MCF 10A (cell line): ENCODE measurements around the gene MET. TPM values are rescaled to one million over a fixed set of nuclear protein-coding genes. Genes with fewer than 3 reads are reported as not detected.

ENCODE experiments used
- BruUV-seq: library from RNA; stranded (reverse); fragments of 400-500 nt; replicated peaks from 2 replicates; lab custom pipeline; 2021; lab: Mats Ljungman, UMichigan
- CTCF ChIA-PET: fragments of 300-600 bp; sonication (Branson Sonifier 250); formaldehyde crosslinking; extraction: SDS; loops from one replicate; lab custom pipeline; 2021; ENCODE audit warnings: antibody characterized with exemption, inconsistent platforms; lab: Yijun Ruan, JAX
- POLR2A ChIA-PET: fragments of 300-600, 350-650 bp; sonication (Branson Sonifier 250); formaldehyde crosslinking; extraction: SDS; loops from one replicate; lab custom pipeline; 2020; ENCODE audit warnings: antibody characterized with exemption, inconsistent platforms; lab: Yijun Ruan, JAX
- DNase-seq: peaks from one replicate; pipeline ENCODE4 v3.0.0-alpha.2; 2018; ENCODE audit not compliant: unreplicated experiment
- H3K27ac Mint-ChIP-seq: one replicate; pipeline ENCODE4 v1.8.0; 2022; ENCODE audit warnings: mild to moderate bottlenecking, low read depth, mixed read lengths; ENCODE audit not compliant: unreplicated experiment
- H3K27me3 Mint-ChIP-seq: one replicate; pipeline ENCODE4 v1.8.0; 2022; ENCODE audit warnings: mixed read lengths; ENCODE audit not compliant: insufficient read depth, unreplicated experiment
- H3K36me3 Mint-ChIP-seq: one replicate; pipeline ENCODE4 v1.8.0; 2022; ENCODE audit warnings: mild to moderate bottlenecking, moderate library complexity, mixed read lengths; ENCODE audit not compliant: insufficient read depth, unreplicated experiment
- H3K4me1 Mint-ChIP-seq: one replicate; pipeline ENCODE4 v1.8.0; 2022; ENCODE audit warnings: mixed read lengths; ENCODE audit not compliant: insufficient read depth, unreplicated experiment
- H3K4me3 Mint-ChIP-seq: one replicate; pipeline ENCODE4 v1.8.0; 2022; ENCODE audit warnings: mild to moderate bottlenecking, moderate library complexity, mixed read lengths; ENCODE audit not compliant: unreplicated experiment
- H3K9me3 Mint-ChIP-seq: one replicate; pipeline ENCODE4 v1.8.0; 2022; ENCODE audit warnings: mixed read lengths; ENCODE audit not compliant: unreplicated experiment
- intact Hi-C: fragments of 100-400 bp; cut with micrococcal nuclease; formaldehyde crosslinking; loops from 2 replicates; pipeline ENCODE4 v1.14.1; 2022
- total RNA-seq: library from RNA; stranded (reverse); gene quantifications from 2 replicates; pipeline ENCODE4 v1.2.3, GENCODE V29; 2022
- TF ChIP-seq, protein P1 (sequence below): fragments of 200-600 bp; IDR thresholded peaks from one replicate; pipeline ENCODE4 v1.8.0; 2022; ENCODE audit warnings: antibody characterized with exemption, mild to moderate bottlenecking; ENCODE audit not compliant: unreplicated experiment

The MET gene
- total RNA-seq, 1 experiment from 2014 or later, result 129 TPM

DNA sequence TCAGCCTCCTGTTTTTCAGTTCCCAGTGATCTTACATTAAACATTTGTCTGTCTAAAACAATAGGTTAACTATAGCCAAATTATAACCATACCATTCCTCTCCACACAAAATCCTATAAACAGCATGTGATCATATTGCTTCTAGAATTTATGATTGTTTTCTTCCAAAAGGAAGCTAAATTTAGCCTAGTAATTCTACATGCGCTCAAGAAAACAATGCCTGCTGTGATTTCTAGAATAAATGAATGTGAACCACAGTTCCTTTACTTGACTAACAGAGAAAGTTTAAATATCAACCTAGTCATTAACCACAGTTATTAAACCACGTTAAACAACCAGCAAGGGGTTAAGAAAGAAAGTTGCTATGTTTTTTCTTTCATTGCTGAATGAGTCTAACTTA, 26.4 kb downstream of the MET start:
- Mint-ChIP-seq H3K4me1 (peaks cover 26% of the 10 kb centered on the region), H3K27ac (no peak overlapping the region), H3K4me3 (no peak overlapping the region), H3K36me3 (peaks cover 50% of the 10 kb centered on the region), H3K27me3 (no peaks in the 10 kb centered on the region), H3K9me3 (no peaks in the 10 kb centered on the region)
- no peak for DNase-seq
- ChIA-PET CTCF (interaction anchor here (0.6 to 0.9 kb wide), 2 partner anchors 13 to 99 kb away, joined by 3 read pairs; no protein-coding TSS in a partner anchor), POLR2A (interaction anchor here (0.6 to 5.5 kb wide), 4 partner anchors 9 to 67 kb away, joined by 3 to 77 read pairs (median 8); partner anchors contain the start of gene MET)
- intact Hi-C loops, result no loop called here
- TF ChIP-seq, protein P1, sequence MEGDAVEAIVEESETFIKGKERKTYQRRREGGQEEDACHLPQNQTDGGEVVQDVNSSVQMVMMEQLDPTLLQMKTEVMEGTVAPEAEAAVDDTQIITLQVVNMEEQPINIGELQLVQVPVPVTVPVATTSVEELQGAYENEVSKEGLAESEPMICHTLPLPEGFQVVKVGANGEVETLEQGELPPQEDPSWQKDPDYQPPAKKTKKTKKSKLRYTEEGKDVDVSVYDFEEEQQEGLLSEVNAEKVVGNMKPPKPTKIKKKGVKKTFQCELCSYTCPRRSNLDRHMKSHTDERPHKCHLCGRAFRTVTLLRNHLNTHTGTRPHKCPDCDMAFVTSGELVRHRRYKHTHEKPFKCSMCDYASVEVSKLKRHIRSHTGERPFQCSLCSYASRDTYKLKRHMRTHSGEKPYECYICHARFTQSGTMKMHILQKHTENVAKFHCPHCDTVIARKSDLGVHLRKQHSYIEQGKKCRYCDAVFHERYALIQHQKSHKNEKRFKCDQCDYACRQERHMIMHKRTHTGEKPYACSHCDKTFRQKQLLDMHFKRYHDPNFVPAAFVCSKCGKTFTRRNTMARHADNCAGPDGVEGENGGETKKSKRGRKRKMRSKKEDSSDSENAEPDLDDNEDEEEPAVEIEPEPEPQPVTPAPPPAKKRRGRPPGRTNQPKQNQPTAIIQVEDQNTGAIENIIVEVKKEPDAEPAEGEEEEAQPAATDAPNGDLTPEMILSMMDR, result no peak
- BruUV-seq, result no TSS peak

GRCh38 chr7:116698930-116699721, 27.1 kb downstream of the MET start:
- Mint-ChIP-seq H3K4me3 (no peak overlapping the region), H3K4me1 (peaks cover 20% of the 10 kb centered on the region), H3K27ac (no peak overlapping the region), H3K9me3 (no peaks in the 10 kb centered on the region), H3K36me3 (peaks cover 50% of the 10 kb centered on the region), H3K27me3 (no peaks in the 10 kb centered on the region)
- BruUV-seq, result no TSS peak
- CTCF ChIA-PET, result interaction anchor here (0.9 kb wide), 1 partner anchor 14 kb away, joined by 3 read pairs; no protein-coding TSS in a partner anchor
- intact Hi-C loops, result no loop called here
- no peak for DNase-seq
- TF ChIP-seq, protein P1, result no peak
- POLR2A ChIA-PET, result interaction anchor here (0.6 to 5.5 kb wide), 4 partner anchors 9 to 68 kb away, joined by 3 to 77 read pairs (median 8); partner anchors contain the start of gene MET

DNA sequence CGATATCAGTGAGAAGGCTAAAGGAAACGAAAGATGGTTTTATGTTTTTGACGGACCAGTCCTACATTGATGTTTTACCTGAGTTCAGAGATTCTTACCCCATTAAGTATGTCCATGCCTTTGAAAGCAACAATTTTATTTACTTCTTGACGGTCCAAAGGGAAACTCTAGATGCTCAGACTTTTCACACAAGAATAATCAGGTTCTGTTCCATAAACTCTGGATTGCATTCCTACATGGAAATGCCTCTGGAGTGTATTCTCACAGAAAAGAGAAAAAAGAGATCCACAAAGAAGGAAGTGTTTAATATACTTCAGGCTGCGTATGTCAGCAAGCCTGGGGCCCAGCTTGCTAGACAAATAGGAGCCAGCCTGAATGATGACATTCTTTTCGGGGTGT, 27.7 kb downstream of the MET start:
- no peak for DNase-seq
- intact Hi-C loops, result no loop called here
- POLR2A ChIA-PET, result interaction anchor here (1.1 to 5.5 kb wide), 5 partner anchors 7 to 108 kb away, joined by 3 to 77 read pairs (median 35); partner anchors contain the start of gene MET
- TSS peak; percentile 36 for BruUV-seq
- H3K4me1 Mint-ChIP-seq, result peaks cover 20% of the 10 kb centered on the region
- no peak overlapping the region for H3K27ac Mint-ChIP-seq
- CTCF ChIA-PET, result no interaction called here
- no peaks in the 10 kb centered on the region for H3K9me3 Mint-ChIP-seq
- H3K27me3 Mint-ChIP-seq, result no peaks in the 10 kb centered on the region
- peaks cover 55% of the 10 kb centered on the region for H3K36me3 Mint-ChIP-seq
- TF ChIP-seq, protein P1, result no peak
- H3K4me3 Mint-ChIP-seq, result no peak overlapping the region
